GM21526 (cell line): ENCODE results near the gene STX8.
A peak's percentile ranks its signal among the peaks of the same experiment; 100 is the strongest.
"Not testable (repeated sequence)": the region's sequence is repeated elsewhere in the genome, so short reads cannot be mapped to it uniquely, and the experiment has no call there.

Experiments
- ATAC-seq: cut with Tn5 transposase; IDR thresholded peaks from one replicate; pipeline ENCODE4 v1.9.1; 2021; ENCODE audit warnings: moderate library complexity; ENCODE audit not compliant: unreplicated experiment, low FRiP score

The STX8 gene

GRCh38 chr17:9408381-9408780 lies 167.2 kb downstream of the STX8 start:
- ATAC-seq, result no peak

- ATAC-seq, result no peak
Measured at GRCh38 chr17:9406046-9406606, 169.5 kb downstream of the STX8 start.

- no peak for ATAC-seq
Measured at GRCh38 chr17:9403257-9403656, 172.4 kb downstream of the STX8 start.

GRCh38 chr17:9402590-9403199 lies 172.9 kb downstream of the STX8 start:
- ATAC-seq, result no peak

GRCh38 chr17:9401434-9401833 lies 174.2 kb downstream of the STX8 start:
- ATAC-seq, result no peak

- peak; percentile 62 for ATAC-seq
Measured at GRCh38 chr17:9389111-9389527, 186.5 kb downstream of the STX8 start.

GRCh38 chr17:9386401-9386800 lies 189.2 kb downstream of the STX8 start:
- no peak for ATAC-seq

- no peak for ATAC-seq
Measured at GRCh38 chr17:9383826-9384225, 191.8 kb downstream of the STX8 start.

GRCh38 chr17:9382626-9383025 lies 193.0 kb downstream of the STX8 start:
- ATAC-seq, result no peak

GRCh38 chr17:9381068-9381467 lies 194.6 kb downstream of the STX8 start:
- no peak for ATAC-seq

- no peak for ATAC-seq
Measured at GRCh38 chr17:9380361-9380760, 195.3 kb downstream of the STX8 start.

- not testable (repeated sequence) for ATAC-seq
Measured at GRCh38 chr17:9376177-9376576, 199.4 kb downstream of the STX8 start.

GRCh38 chr17:9371019-9371418 lies 204.6 kb downstream of the STX8 start:
- no peak for ATAC-seq

- no peak for ATAC-seq
Measured at GRCh38 chr17:9370467-9370866, 205.2 kb downstream of the STX8 start.

- no peak for ATAC-seq
Measured at GRCh38 chr17:9368631-9369030, 207.0 kb downstream of the STX8 start.

GRCh38 chr17:9367156-9367555 lies 208.5 kb downstream of the STX8 start:
- ATAC-seq, result no peak

GRCh38 chr17:9364837-9365430 lies 210.7 kb downstream of the STX8 start:
- ATAC-seq, result no peak

- no peak for ATAC-seq
Measured at GRCh38 chr17:9363440-9364350, 211.9 kb downstream of the STX8 start.

- ATAC-seq, result no peak
Measured at GRCh38 chr17:9361188-9361955, 214.2 kb downstream of the STX8 start.

- no peak for ATAC-seq
Measured at GRCh38 chr17:9360677-9361081, 214.9 kb downstream of the STX8 start.
